GM19043 (cell line): ENCODE measurements around the gene PPFIBP2.

ENCODE experiments used
- ATAC-seq: cut with Tn5 transposase; IDR thresholded peaks from one replicate; pipeline ENCODE4 v1.9.1; 2021; ENCODE audit warnings: low read depth; ENCODE audit not compliant: unreplicated experiment

Gene PPFIBP2

DNA sequence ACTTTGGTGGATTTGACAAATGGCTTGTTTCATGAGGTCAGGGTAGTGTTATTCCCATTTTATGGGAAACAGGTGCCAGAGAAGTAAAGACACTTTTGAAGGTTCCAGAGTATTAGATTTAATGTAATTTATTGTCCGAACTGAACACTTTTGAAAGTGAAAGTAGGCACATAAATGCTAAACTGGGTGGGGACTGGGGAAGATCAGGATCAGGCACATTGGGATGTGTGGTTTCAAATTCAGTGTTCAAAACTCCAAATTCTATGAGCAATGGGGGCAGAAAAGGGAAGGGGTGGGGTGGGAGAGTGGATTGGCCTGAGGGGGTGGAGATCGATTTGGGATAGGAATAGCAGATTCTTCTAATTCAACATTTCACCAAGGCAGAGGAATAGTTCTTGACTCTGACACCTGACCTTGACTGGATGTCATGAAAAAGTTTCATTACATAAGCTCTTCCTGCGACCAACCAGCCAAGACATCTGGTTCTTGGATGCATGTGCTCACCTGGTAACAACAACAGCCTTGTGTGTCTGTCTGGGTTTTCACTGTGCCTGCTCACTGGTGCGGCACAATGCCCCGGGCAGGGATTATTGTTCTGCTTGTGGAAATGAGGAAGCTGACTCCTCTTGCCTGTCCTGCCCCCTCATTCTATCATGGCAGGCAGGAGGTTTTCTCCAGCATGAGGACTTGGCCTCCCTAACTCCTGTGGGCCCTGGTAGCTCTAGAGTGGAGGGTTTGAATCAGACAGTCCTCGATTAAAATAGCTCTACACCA lies 10.8 kb downstream of the PPFIBP2 start:
- no peak for ATAC-seq

DNA sequence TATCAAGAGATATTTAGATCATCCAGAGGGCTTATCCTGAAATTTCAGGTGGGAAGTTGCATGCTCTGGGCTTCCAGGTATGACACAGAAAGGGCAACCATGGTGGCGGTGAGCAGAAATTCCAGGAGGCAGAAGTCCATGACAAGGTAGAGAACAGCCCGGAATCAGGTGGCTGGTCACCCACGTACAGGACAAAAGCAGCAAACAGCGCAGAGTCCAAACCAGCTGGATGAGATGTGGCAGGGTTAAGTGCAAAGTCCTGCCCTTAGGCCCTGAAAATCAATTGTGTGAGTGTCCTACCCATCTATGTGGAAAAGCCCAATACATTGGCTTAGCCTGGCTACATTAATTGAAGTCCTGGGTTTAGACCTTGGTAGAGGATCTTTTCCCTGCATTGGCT lies 11.6 kb downstream of the PPFIBP2 start:
- no peak for ATAC-seq

- ATAC-seq = no peak
Observed at GRCh38 chr11:7527029-7527428, 13.2 kb downstream of the PPFIBP2 start.

- ATAC-seq = no peak
Observed at GRCh38 chr11:7528514-7529049, 14.8 kb downstream of the PPFIBP2 start.

- no peak for ATAC-seq
Observed at GRCh38 chr11:7530013-7530640, 16.3 kb downstream of the PPFIBP2 start.

GRCh38 chr11:7531011-7531410 lies 17.2 kb downstream of the PPFIBP2 start:
- no peak for ATAC-seq

GRCh38 chr11:7532405-7533145 lies 18.8 kb downstream of the PPFIBP2 start:
- ATAC-seq = no peak

- ATAC-seq = peak; percentile 24
Observed at GRCh38 chr11:7533199-7534041, 19.6 kb downstream of the PPFIBP2 start.

- ATAC-seq = peak; percentile 44
Observed at GRCh38 chr11:7534042-7534378, 20.2 kb downstream of the PPFIBP2 start.

DNA sequence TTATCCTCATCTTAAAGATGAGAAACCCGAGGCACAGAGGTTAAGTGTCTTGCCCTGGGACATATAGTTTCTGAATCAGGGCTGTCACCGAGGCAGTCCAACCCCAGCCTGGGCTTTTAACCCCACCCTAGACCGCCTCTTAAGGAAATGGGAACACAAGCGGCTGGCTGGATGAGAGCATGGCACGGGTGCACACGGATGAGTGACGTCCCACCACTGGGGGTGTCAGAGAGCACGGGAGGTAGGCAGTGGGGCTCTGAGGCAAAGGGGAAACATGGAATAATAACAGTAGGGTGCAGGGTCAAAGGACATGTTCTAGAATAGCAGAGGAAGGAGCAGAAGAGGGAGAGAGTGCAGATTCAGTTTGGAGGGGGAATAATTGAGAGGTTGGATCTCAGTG lies 22.3 kb downstream of the PPFIBP2 start:
- ATAC-seq = no peak

- ATAC-seq = no peak
Observed at GRCh38 chr11:7537265-7537664, 23.5 kb downstream of the PPFIBP2 start.

- ATAC-seq = no peak
Observed at GRCh38 chr11:7538031-7538430, 24.2 kb downstream of the PPFIBP2 start.

- ATAC-seq = no peak
Observed at GRCh38 chr11:7538466-7539454, 25.0 kb downstream of the PPFIBP2 start.

- no peak for ATAC-seq
Observed at GRCh38 chr11:7540830-7541555, 27.2 kb downstream of the PPFIBP2 start.

- no peak for ATAC-seq
Observed at GRCh38 chr11:7543302-7543701, 29.5 kb downstream of the PPFIBP2 start.

DNA sequence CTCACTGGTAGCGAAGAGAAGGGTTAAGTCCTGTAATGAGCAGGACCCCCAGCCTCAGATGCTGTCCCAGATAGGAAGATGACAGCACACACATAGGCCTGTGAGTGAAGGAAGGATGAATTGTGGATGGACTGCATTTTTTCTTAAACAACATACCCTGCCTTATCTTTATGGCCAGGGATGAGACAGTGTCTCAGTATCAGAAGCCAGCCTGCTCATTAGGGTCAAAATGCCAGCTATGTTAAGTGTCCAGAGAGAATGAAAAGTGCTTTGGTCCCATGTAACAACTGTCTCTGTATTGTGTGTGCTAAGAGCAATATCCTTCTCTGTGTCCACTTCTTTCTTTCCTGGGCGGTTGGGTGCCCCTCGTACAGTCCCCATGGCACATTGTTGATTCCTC lies 30.2 kb downstream of the PPFIBP2 start:
- ATAC-seq = no peak

DNA sequence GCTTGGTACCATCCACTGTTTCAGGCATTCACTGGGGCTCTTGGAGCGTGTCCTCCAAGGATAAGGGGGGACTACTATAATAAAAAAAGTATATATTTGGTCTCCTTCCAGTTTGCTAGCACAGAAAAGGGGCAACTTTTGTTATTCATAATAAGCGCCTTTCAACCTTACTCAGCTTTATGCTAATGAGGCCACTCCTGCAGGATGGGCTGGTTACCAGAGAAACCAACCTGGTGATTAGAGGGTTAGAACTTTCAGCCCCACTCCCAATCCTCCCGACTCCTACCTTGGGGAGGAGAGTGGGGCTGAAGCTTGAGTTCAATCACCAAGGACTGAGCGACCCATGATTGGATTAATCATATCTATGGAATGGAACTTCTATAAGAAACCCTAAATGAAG lies 31.8 kb downstream of the PPFIBP2 start:
- ATAC-seq = no peak

DNA sequence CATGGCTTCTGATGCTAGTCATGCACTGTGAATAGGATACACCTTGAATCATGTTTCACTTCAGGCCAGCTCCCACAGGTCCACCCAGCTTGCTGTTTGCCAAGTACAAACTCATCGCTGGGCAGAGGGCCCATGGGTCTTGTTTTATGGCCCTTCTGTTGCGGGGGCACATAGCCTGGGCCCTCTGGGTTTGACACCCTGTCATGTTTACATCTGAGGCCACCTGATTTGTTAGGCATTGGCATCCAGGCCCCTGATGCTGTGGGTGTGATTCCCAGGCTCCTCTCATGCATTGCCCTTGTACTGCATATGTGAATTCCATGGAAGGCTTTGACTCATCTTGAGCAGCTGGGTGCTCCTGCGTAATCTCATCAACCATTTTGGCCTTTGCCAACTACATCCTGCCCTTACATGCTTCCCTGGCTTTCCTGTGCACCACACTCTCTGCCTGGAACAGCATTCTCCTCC lies 32.6 kb downstream of the PPFIBP2 start:
- no peak for ATAC-seq

GRCh38 chr11:7547687-7548086 lies 33.9 kb downstream of the PPFIBP2 start:
- ATAC-seq = no peak
